Activated naive CD4-positive, alpha-beta T cell treated with anti-CD3 and anti-CD28 coated beads, Interleukin-2, amount 50 U/mL, for 72 hours (primary cell): Measurements from ENCODE around the gene EML3. TPM values are rescaled to one million over a fixed set of nuclear protein-coding genes. Genes with fewer than 3 reads are reported as not detected.
"Not testable (repeated sequence)": the region's sequence is repeated elsewhere in the genome, so short reads cannot be mapped to it uniquely, and the experiment has no call there.

ENCODE experiments used
- ATAC-seq, 2 donors: fragments of 150-1000 bp; cut with Tn5 transposase; 2 replicates each; pipeline ENCODE4 v1.10.0; 2021; ENCODE audit warnings: mild to moderate bottlenecking in 2 of 2, moderate library complexity in 2 of 2
- DNase-seq, 2 donors: peaks; one replicate each; pipeline ENCODE4 v3.0.0; 2021 to 2022; ENCODE audit warnings: low spot score in 2 of 2
- H3K27ac Mint-ChIP-seq, 2 donors: one replicate each; pipeline ENCODE4 v1.8.0; 2022; ENCODE audit warnings: mild to moderate bottlenecking in 2 of 2, mixed read lengths in 2 of 2
- H3K36me3 Mint-ChIP-seq, 2 donors: one replicate each; pipeline ENCODE4 v1.8.0; 2022; ENCODE audit warnings: mixed read lengths in 2 of 2
- H3K9me3 Mint-ChIP-seq, 2 donors: one replicate each; pipeline ENCODE4 v1.8.0; 2022; ENCODE audit warnings: mixed read lengths in 2 of 2
- total RNA-seq, 2 donors: library from RNA; stranded (reverse); gene quantifications; one replicate each; pipeline ENCODE4 v1.2.3, GENCODE V29; 2022

EML3 gene
- total RNA-seq, 2 donors from 2014 or later = 104 to 141 TPM

DNA sequence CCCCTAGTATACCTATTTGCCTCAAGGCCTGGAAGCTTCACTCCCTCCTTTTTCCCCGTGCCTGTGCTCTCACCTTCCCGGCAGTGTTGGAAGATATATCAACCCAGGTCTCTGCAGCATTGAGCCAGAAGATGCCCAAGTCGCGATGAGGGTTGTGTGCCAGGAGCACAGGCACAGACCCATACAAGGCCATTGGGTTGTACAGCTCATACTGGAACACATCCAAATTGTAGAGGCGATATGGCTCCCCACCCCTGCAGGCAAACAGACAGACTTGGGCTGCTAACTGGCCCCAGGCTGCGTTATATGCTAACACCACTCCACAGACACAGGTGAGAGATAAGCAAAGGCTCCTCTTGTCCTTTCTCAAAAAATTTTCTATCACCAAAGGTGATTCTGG lies 19.9 kb upstream of the EML3 start:
- H3K9me3 Mint-ChIP-seq = no peaks in the 10 kb centered on the region
- H3K27ac Mint-ChIP-seq = peak overlapping the region; percentile 62 to 72
- H3K36me3 Mint-ChIP-seq = peaks cover 27 to 43% of the 10 kb centered on the region in 2 donors
- DNase-seq (no peak), ATAC-seq (no peak)

GRCh38 chr11:62627713-62628112 lies 15.1 kb upstream of the EML3 start:
- DNase-seq (no peak), ATAC-seq (no peak)
- H3K27ac Mint-ChIP-seq = peak overlapping the region in 1 of 2 donors; percentile 79
- peaks cover 23 to 34% of the 10 kb centered on the region in 2 donors for H3K36me3 Mint-ChIP-seq
- H3K9me3 Mint-ChIP-seq = no peaks in the 10 kb centered on the region

- peaks cover 21 to 31% of the 10 kb centered on the region in 2 donors for H3K36me3 Mint-ChIP-seq
Observed at GRCh38 chr11:62622476-62623089, 10.0 kb upstream of the EML3 start.

GRCh38 chr11:62621567-62622470 lies 9.2 kb upstream of the EML3 start, which contains the start of gene B3GAT3:
Gene B3GAT3 (minus strand): TSS chr11:62621986. CDS start chr11:62621947, 39 bp downstream.
- peak within 1 kb of the TSS; percentile 92 to 98 for H3K27ac Mint-ChIP-seq

More at GRCh38 chr11:62622476-62623089, 10.0 kb upstream of the EML3 start:
- DNase-seq (no peak), ATAC-seq (no peak)
- H3K27ac Mint-ChIP-seq = peak overlapping the region; percentile 91 to 92
- no peaks in the 10 kb centered on the region for H3K9me3 Mint-ChIP-seq

DNA sequence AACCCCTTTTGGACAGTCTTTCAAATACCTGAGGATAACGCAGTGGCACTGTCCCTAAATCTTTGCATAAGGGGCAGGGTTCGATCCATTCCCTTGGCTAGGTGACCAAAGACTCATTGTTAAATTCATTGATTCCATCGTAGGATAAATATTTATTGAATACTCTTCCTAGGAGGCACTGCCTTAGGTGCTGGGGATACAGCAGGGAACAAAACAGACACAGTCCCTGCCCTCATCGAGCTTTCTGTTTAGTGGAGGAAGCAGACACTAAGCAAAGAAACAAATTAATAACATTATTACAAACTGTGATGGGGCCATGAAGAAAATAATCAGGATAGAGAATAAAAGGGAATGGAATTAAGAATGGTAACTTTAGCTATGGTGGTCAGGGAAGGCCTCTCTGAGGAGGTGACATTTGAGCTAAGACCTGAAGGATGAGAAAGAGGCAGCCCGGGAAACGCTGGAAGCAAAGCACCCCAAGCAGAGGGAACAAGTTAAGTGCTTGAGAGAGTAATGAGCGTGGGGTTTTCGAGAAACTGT lies 8.5 kb upstream of the EML3 start:
- ATAC-seq (no peak), DNase-seq (no peak)
- Mint-ChIP-seq H3K36me3 (peaks cover 19 to 20% of the 10 kb centered on the region in 2 donors), H3K27ac (peak overlapping the region; percentile 92 to 98), H3K9me3 (no peaks in the 10 kb centered on the region)

More at GRCh38 chr11:62621567-62622470, 9.2 kb upstream of the EML3 start, which contains the start of gene B3GAT3:
- peak; percentile 91 to 99 for DNase-seq
- H3K9me3 Mint-ChIP-seq = no peaks in the 10 kb centered on the region
- peak; percentile 94 to 95 for ATAC-seq
- H3K36me3 Mint-ChIP-seq = peaks cover 21 to 27% of the 10 kb centered on the region in 2 donors

GRCh38 chr11:62616957-62617356 lies 4.4 kb upstream of the EML3 start:
- peak overlapping the region in 1 of 2 donors; percentile 30 for H3K27ac Mint-ChIP-seq
- DNase-seq, ATAC-seq, H3K9me3 Mint-ChIP-seq: not testable (repeated sequence)
- peaks cover 16 to 19% of the 10 kb centered on the region in 2 donors for H3K36me3 Mint-ChIP-seq

GRCh38 chr11:62615521-62615920 lies 2.9 kb upstream of the EML3 start:
- peak overlapping the region in 1 of 2 donors; percentile 86 for H3K27ac Mint-ChIP-seq
- DNase-seq (no peak), ATAC-seq (no peak)
- H3K9me3 Mint-ChIP-seq = no peaks in the 10 kb centered on the region
- H3K36me3 Mint-ChIP-seq = peaks cover 13 to 16% of the 10 kb centered on the region in 2 donors

GRCh38 chr11:62614275-62614674 lies 1.7 kb upstream of the EML3 start:
- H3K36me3 Mint-ChIP-seq = peaks cover 15 to 19% of the 10 kb centered on the region in 2 donors
- peak in 1 of 2 donors; percentile 14 for ATAC-seq
- H3K9me3 Mint-ChIP-seq = no peaks in the 10 kb centered on the region
- no peak for DNase-seq
- H3K27ac Mint-ChIP-seq = peak overlapping the region; percentile 86 to 95

DNA sequence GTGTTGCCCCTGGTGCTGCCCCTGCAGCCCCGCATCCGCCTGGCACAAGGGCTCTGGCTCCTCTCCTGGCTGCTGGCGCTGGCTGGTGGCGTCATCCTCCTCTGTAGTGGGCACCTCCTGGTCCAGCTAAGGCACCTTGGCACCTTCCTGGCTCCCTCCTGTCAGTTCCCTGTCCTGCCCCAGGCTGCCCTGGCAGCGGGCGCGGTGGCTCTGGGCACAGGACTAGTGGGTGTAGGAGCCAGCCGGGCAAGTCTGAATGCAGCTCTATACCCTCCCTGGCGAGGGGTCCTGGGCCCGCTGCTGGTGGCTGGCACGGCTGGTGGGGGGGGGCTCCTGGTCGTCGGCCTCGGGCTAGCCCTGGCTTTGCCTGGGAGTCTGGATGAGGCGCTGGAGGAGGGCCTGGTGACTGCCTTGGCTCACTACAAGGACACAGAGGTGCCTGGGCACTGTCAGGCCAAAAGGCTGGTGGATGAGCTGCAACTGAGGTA lies 760 bp upstream of the EML3 start:
- peaks cover 15% of the 10 kb centered on the region in 2 donors for H3K36me3 Mint-ChIP-seq
- DNase-seq = peak in 1 of 2 donors; percentile 64
- peak overlapping the region in 1 of 2 donors; percentile 86 for H3K27ac Mint-ChIP-seq
- ATAC-seq = no peak
- H3K9me3 Mint-ChIP-seq = no peaks in the 10 kb centered on the region

DNA sequence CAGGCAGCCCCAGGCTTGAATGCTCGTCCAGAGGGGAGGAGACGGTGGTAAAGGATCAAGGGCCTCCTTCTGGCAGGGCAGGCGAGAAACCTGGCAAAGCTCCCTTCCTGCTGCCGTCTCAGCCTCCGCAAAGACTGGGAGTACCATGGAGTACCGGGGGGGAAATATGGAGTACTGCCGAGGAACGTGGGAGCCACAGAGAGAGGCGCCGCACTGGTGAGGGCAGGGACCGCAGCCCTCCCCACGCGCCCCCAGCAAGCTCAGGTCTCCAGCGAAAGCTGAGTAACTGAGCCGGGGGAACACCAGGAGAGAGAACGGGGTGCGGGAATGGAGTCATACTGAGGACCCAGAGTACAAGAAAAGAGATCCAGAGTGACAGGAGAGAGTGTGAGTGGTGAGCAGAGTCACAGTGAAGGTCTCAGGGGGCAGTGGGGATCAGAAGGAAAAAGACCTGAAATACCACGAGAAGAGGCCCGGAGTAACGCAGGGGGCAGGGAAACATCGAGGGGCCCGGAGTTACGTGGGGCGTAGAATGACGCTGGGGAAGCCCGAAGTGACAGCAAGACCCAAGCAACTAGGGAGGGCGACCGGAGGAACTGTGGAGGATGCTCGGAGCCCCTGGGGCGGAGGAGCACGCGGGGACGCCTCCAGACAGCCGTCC lies 740 bp downstream of the EML3 start:
- DNase-seq = peak in 1 of 2 donors; percentile 70
- Mint-ChIP-seq H3K36me3 (peaks cover 15% of the 10 kb centered on the region in 2 donors), H3K27ac (peak overlapping the region; percentile 91 to 99), H3K9me3 (no peaks in the 10 kb centered on the region)
- ATAC-seq = peak; percentile 44 to 72

DNA sequence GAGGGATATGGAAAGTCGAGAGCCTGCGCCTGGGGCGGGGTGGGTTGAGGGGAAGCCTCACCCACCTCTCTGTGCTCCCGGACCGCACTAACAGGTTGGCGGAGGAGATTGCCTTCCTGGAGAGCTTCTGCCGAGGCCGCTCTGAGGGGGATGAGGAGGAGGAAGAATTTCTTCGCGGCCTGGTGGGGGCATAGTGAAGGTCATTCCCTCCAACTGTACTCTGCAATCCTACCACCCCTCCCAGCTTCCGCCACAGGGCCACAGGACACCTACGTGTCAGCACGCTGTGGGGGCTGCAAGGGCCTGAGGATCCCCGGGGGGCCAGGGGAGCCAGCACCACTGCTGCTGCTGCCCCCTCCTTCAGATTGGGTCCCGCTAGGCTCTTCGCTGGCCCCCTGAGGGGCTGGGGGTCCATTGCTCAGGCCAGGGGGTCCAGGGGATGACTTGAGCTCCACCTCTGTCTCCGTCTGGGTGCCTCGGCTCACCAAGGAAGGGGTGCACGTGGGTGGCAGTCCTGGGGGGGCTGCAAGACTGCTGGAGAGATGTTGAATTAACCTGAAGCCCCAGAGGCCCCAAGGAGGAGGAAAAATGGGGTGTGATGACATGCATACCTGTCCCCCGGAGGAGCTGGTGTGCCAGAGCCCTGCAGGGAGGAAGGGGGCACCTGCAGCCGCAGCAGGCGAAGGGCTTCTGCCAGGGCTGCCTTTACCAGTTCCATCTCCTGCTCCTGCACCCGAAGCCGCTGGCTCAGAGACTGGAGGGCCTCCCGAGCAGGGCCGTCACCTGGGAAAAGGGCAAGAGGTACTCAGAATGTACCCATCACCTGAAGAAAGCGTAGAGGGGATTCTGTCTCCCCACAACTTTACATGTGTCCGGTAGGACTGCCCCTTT lies 1.5 kb downstream of the EML3 start:
- H3K36me3 Mint-ChIP-seq = peaks cover 15% of the 10 kb centered on the region in 2 donors
- DNase-seq (no peak), ATAC-seq (no peak)
- no peaks in the 10 kb centered on the region for H3K9me3 Mint-ChIP-seq
- H3K27ac Mint-ChIP-seq = peak overlapping the region; percentile 91 to 99

DNA sequence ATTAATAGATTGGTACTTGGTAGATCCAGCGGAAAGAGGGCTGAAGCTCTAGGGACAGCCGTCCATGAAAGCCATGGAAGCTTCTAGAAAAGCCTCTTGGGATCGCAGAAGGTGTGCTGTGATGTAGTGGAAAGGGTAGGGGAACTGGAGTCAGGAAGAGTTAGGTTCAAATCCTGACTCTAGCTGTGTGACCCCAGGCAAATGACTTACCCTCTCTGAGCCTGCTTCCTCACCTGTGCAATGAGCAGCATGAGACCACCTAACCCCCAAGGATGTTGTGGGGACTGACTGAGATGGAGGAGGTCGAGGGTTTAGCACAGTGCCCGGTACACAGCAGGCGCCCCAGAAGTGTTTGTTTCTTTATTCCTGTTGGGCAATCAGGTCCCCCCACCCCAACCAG lies 2.2 kb downstream of the EML3 start:
- Mint-ChIP-seq H3K9me3 (no peaks in the 10 kb centered on the region), H3K36me3 (peaks cover 15% of the 10 kb centered on the region in 2 donors), H3K27ac (peak overlapping the region; percentile 91 to 93)
- ATAC-seq = no peak
- DNase-seq = no peak

- Mint-ChIP-seq H3K9me3 (no peaks in the 10 kb centered on the region), H3K36me3 (peaks cover 20% of the 10 kb centered on the region in 2 donors), H3K27ac (peak overlapping the region; percentile 4 to 53)
- no peak for ATAC-seq
- no peak for DNase-seq
Observed at GRCh38 chr11:62608776-62609175, 3.8 kb downstream of the EML3 start.

DNA sequence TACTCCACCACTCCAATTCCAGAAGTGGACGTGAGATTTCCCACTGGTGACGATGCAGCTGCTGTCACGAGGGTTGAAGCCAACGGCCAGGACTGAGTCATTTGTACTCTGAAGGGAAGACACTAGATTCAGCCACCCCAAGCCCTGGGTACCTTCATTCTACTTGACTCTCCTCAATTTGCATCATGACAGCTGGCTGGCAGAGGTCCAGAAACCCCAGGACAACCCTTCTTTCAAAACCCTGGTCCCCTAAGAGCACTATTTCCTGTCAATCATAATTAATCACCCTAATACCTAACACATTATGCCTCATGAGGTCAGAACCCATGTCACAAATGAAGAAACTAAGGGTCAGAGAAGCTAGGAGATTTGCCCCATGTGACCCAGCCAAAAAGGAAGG lies 4.9 kb downstream of the EML3 start:
- H3K36me3 Mint-ChIP-seq = peaks cover 28 to 31% of the 10 kb centered on the region in 2 donors
- no peaks in the 10 kb centered on the region for H3K9me3 Mint-ChIP-seq
- ATAC-seq (no peak), DNase-seq (no peak)
- H3K27ac Mint-ChIP-seq = peak overlapping the region in 1 of 2 donors; percentile 18

- DNase-seq (no peak), ATAC-seq (no peak)
- Mint-ChIP-seq H3K27ac (peak overlapping the region in 1 of 2 donors; percentile 55), H3K36me3 (peaks cover 27 to 32% of the 10 kb centered on the region in 2 donors), H3K9me3 (no peaks in the 10 kb centered on the region)
Observed at GRCh38 chr11:62605902-62606301, 6.7 kb downstream of the EML3 start.
